HEK293 (cell line): ENCODE results near the gene ARID5A.

ENCODE experiments used
- CTCF ChIA-PET: fragments of 350-600 bp; formaldehyde crosslinking; extraction: SDS; loops from one replicate; lab custom pipeline; 2021; ENCODE audit warnings: antibody characterized with exemption; lab: Yijun Ruan, JAX
- POLR2A ChIA-PET: fragments of 300-600 bp; formaldehyde crosslinking; extraction: SDS; loops from one replicate; lab custom pipeline; 2020; ENCODE audit warnings: antibody characterized with exemption, inconsistent platforms; lab: Yijun Ruan, JAX
- H3K27ac ChIP-seq: fragments of 200-500 bp; sonication (Bioruptor generic); 2 replicates; pipeline ENCODE4 v1.5.1; 2014; ENCODE audit warnings: low read depth, low read length, control low read depth, inconsistent platforms; ENCODE audit errors: extremely low read depth
- H3K36me3 ChIP-seq, 2 experiments: fragments of 200-500 bp in 1 of 2; sonication (Bioruptor generic) in 1 of 2; 1 replicate in 1 of 2; 2 replicates in 1 of 2; pipeline ENCODE4 v1.5.1; 2014 to 2017; ENCODE audit warnings: inconsistent platforms in 2 of 2, low read length in 2 of 2; ENCODE audit not compliant: control insufficient read depth in 2 of 2, insufficient read depth in 1 of 2
- H3K4me1 ChIP-seq: fragments of 200-500 bp; sonication (Bioruptor generic); 2 replicates; pipeline ENCODE4 v1.5.1; 2014; ENCODE audit warnings: mild to moderate bottlenecking, low read length, inconsistent platforms; ENCODE audit not compliant: control insufficient read depth, insufficient read depth
- H3K4me3 ChIP-seq: 2 replicates; pipeline ENCODE4 v1.5.1; 2011; ENCODE audit warnings: low read depth, mild to moderate bottlenecking, control low read depth, low read length, moderate library complexity
- H3K9me3 ChIP-seq: fragments of 200-500 bp; sonication (Bioruptor generic); 2 replicates; pipeline ENCODE4 v1.5.1; 2014; ENCODE audit warnings: low read depth, low read length, inconsistent platforms; ENCODE audit not compliant: control insufficient read depth, insufficient read depth
- KLF7 ChIP-seq: fragments of 450-650 bp; formaldehyde crosslinking; IDR thresholded peaks from 2 replicates; pipeline ENCODE4 v1.5.1; 2016; ENCODE audit warnings: missing biosample characterization, missing genetic modification characterization, borderline replicate concordance
- SALL2 ChIP-seq: fragments of 450-650 bp; formaldehyde crosslinking; IDR thresholded peaks from 2 replicates; pipeline ENCODE4 v1.5.0; 2017; ENCODE audit warnings: missing biosample characterization, mild to moderate bottlenecking, missing genetic modification characterization, borderline replicate concordance
- SP2 ChIP-seq: fragments of 450-650 bp; formaldehyde crosslinking; IDR thresholded peaks from 2 replicates; pipeline ENCODE4 v1.5.1; 2016; ENCODE audit warnings: missing biosample characterization, missing genetic modification characterization
- SP7 ChIP-seq: fragments of 450-650 bp; formaldehyde crosslinking; IDR thresholded peaks from 2 replicates; pipeline ENCODE4 v1.5.1; 2016; ENCODE audit warnings: missing biosample characterization, missing genetic modification characterization
- YY1 ChIP-seq: fragments of 450-650 bp; formaldehyde crosslinking; IDR thresholded peaks from 2 replicates; pipeline ENCODE4 v1.5.1; 2018; ENCODE audit warnings: missing biosample characterization, missing genetic modification characterization
- ZBTB7A ChIP-seq: fragments of 450-650 bp; formaldehyde crosslinking; IDR thresholded peaks from 2 replicates; pipeline ENCODE4 v1.5.1; 2016; ENCODE audit warnings: low read depth, missing biosample characterization, missing genetic modification characterization
- ZIC2 ChIP-seq: fragments of 450-650 bp; formaldehyde crosslinking; IDR thresholded peaks from 2 replicates; pipeline ENCODE4 v1.5.1; 2016; ENCODE audit warnings: missing biosample characterization, missing genetic modification characterization
- ZNF146 ChIP-seq: fragments of 450-650 bp; formaldehyde crosslinking; IDR thresholded peaks from 2 replicates; pipeline ENCODE4 v1.5.1; 2016; ENCODE audit warnings: missing biosample characterization, missing genetic modification characterization
- ZNF16 ChIP-seq: fragments of 450-650 bp; formaldehyde crosslinking; IDR thresholded peaks from 2 replicates; pipeline ENCODE4 v1.5.1; 2016; ENCODE audit warnings: low read depth, missing biosample characterization, missing genetic modification characterization
- ZNF175 ChIP-seq: fragments of 450-650 bp; formaldehyde crosslinking; IDR thresholded peaks from 2 replicates; pipeline ENCODE4 v1.5.1; 2016; ENCODE audit warnings: missing biosample characterization, missing genetic modification characterization
- ZNF202 ChIP-seq: fragments of 450-650 bp; formaldehyde crosslinking; IDR thresholded peaks from 2 replicates; pipeline ENCODE4 v1.5.1; 2016; ENCODE audit warnings: missing biosample characterization, missing genetic modification characterization, borderline replicate concordance
- ZNF280C ChIP-seq: fragments of 450-650 bp; formaldehyde crosslinking; IDR thresholded peaks from 2 replicates; pipeline ENCODE4 v1.5.1; 2016; ENCODE audit warnings: missing biosample characterization, missing genetic modification characterization
- ZNF335 ChIP-seq: fragments of 450-650 bp; formaldehyde crosslinking; conservative IDR thresholded peaks from 2 replicates; pipeline ENCODE4 v1.5.1; 2016; ENCODE audit warnings: missing biosample characterization, missing genetic modification characterization
- ZNF513 ChIP-seq: fragments of 450-650 bp; IDR thresholded peaks from 2 replicates; pipeline ENCODE4 v1.5.1; 2018; ENCODE audit warnings: missing biosample characterization, missing genetic modification characterization
- ZNF530 ChIP-seq: fragments of 450-650 bp; formaldehyde crosslinking; IDR thresholded peaks from 2 replicates; pipeline ENCODE4 v1.5.1; 2016; ENCODE audit warnings: low read depth, missing biosample characterization, missing genetic modification characterization
- ZNF560 ChIP-seq: fragments of 450-650 bp; formaldehyde crosslinking; IDR thresholded peaks from 2 replicates; pipeline ENCODE4 v1.5.1; 2017; ENCODE audit warnings: missing biosample characterization, missing genetic modification characterization, borderline replicate concordance
- ZNF600 ChIP-seq: fragments of 450-650 bp; formaldehyde crosslinking; IDR thresholded peaks from 2 replicates; pipeline ENCODE4 v1.5.1; 2016; ENCODE audit warnings: missing biosample characterization, missing genetic modification characterization
- ZNF768 ChIP-seq: fragments of 450-650 bp; formaldehyde crosslinking; IDR thresholded peaks from 2 replicates; pipeline ENCODE4 v1.5.1; 2018; ENCODE audit warnings: missing biosample characterization, mild to moderate bottlenecking, missing genetic modification characterization
- ZNF776 ChIP-seq: fragments of 450-650 bp; formaldehyde crosslinking; IDR thresholded peaks from 2 replicates; pipeline ENCODE4 v1.5.0; 2017; ENCODE audit warnings: missing biosample characterization, missing genetic modification characterization, borderline replicate concordance
- ZSCAN16 ChIP-seq: fragments of 450-650 bp; formaldehyde crosslinking; IDR thresholded peaks from 2 replicates; pipeline ENCODE4 v1.5.1; 2016; ENCODE audit warnings: missing biosample characterization, missing genetic modification characterization
- TF ChIP-seq, protein P1 (sequence below): fragments of 450-650 bp; formaldehyde crosslinking; conservative IDR thresholded peaks from 2 replicates; pipeline ENCODE4 v1.5.1; 2016; ENCODE audit warnings: low read depth, missing biosample characterization, missing genetic modification characterization
- TF ChIP-seq, protein P2 (sequence below): fragments of 450-650 bp; formaldehyde crosslinking; IDR thresholded peaks from 2 replicates; pipeline ENCODE4 v1.5.1; 2016; ENCODE audit warnings: missing biosample characterization, missing genetic modification characterization

The ARID5A gene

DNA sequence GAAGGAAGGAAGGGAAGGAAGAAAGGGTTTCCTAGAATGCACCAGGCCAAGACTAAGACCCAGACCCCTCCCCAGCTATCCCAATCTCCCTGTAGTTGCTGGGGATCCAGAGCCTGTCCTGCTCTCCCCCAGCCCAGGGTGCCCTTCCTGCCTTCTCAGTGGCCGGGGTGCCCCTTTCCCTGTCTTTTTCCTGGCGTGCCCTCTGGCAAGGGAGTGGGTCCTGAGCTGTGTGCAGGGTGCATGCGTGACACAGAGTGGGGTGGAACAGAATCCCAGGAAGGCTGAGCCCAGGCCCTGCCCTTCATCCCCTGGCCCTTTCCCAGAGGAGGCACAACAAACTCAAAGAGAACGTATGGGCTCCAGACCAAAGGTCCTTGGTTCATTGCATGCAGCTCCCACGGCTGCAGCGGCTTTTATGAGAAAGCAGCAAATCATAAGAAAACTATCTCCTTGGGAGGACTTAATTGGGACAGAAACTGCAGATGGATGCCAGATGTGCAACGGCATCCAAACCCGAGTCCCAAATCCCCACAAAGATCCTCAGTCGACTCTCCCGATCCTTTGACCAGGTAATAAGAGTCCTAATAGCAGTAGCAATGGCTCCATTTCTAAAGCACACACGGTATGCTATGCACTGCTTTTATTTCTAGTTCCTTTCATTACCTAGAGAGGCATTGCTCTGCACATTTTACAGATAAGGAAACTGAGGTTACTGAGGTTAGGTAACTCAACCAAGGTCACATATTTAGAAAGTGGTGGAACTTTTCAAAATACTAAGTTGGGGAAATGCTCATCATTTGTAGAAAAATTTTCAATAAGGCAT, 12.7 kb upstream of the ARID5A start:
- Histone ChIP-seq H3K27ac (no peak overlapping the region), H3K9me3 (no peaks in the 10 kb centered on the region), H3K36me3 (no peaks in the 10 kb centered on the region), H3K4me1 (no peaks in the 10 kb centered on the region), H3K4me3 (no peak overlapping the region)
- POLR2A ChIA-PET: no interaction called here
- CTCF ChIA-PET: interaction anchor here (0.6 kb wide), 1 partner anchor 58 kb away, joined by 5 read pairs; no protein-coding TSS in a partner anchor
- no peak for TF ChIP-seq ZNF175
- TF ChIP-seq SP2 (tag by site-specific recombination): no peak
- TF ChIP-seq ZBTB7A (tag by site-specific recombination): no peak
- TF ChIP-seq ZNF146 (tag by site-specific recombination): no peak
- no peak for TF ChIP-seq ZIC2
- no peak for TF ChIP-seq ZNF600 (tag by site-specific recombination)
- TF ChIP-seq ZNF560 (tag by site-specific recombination): no peak
- TF ChIP-seq KLF7 (tag by site-specific recombination): no peak
- TF ChIP-seq, protein P1, sequence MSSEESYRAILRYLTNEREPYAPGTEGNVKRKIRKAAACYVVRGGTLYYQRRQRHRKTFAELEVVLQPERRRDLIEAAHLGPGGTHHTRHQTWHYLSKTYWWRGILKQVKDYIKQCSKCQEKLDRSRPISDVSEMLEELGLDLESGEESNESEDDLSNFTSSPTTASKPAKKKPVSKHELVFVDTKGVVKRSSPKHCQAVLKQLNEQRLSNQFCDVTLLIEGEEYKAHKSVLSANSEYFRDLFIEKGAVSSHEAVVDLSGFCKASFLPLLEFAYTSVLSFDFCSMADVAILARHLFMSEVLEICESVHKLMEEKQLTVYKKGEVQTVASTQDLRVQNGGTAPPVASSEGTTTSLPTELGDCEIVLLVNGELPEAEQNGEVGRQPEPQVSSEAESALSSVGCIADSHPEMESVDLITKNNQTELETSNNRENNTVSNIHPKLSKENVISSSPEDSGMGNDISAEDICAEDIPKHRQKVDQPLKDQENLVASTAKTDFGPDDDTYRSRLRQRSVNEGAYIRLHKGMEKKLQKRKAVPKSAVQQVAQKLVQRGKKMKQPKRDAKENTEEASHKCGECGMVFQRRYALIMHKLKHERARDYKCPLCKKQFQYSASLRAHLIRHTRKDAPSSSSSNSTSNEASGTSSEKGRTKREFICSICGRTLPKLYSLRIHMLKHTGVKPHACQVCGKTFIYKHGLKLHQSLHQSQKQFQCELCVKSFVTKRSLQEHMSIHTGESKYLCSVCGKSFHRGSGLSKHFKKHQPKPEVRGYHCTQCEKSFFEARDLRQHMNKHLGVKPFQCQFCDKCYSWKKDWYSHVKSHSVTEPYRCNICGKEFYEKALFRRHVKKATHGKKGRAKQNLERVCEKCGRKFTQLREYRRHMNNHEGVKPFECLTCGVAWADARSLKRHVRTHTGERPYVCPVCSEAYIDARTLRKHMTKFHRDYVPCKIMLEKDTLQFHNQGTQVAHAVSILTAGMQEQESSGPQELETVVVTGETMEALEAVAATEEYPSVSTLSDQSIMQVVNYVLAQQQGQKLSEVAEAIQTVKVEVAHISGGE (tag by site-specific recombination): no peak
- no peak for TF ChIP-seq ZNF776 (tag by site-specific recombination)
- no peak for TF ChIP-seq ZNF513 (tag by site-specific recombination)
- TF ChIP-seq YY1: no peak

DNA sequence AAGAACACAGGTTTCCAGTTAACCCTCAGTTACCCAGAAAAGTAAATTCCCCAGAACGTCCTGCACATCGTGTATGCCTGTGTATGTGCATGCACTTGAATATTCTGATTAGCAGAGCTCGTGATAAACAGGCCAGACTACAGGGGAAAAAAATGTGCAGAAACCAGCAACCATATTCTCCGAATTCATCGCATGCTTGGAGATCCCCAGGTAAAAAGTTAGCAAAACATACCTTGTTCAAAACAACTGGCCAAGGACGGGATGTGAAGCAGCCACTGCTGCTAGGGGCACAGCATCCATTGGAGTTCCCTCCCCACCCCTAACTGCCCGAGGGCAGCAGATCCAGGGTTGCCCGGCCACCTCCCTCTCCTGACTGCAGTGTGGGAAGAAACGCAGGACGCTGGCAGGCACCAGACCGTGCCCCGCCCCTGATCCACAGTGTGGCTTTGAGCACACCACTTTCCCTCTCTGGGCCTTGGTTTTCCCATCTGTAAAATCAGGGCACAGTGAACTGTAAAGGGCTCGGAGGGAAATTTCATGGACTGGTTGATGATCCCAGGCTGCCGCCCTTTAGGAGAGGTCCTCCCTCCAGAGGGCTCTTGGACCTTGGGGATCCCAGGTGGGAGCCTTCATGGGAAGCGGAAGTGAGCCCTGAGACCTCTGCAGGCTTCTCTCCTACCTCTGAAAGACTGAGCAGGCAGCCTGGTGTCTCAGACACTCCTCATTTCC, 11.9 kb upstream of the ARID5A start:
- no peak overlapping the region for H3K27ac ChIP-seq
- no peak for TF ChIP-seq ZNF280C (tag by site-specific recombination)
- TF ChIP-seq ZNF530: no peak
- no peak for TF ChIP-seq ZNF16 (tag by site-specific recombination)
- no peak for TF ChIP-seq ZNF202 (tag by site-specific recombination)
- TF ChIP-seq ZNF335 (tag by site-specific recombination): no peak
- TF ChIP-seq SP7: no peak
- TF ChIP-seq SALL2 (tag by site-specific recombination): no peak
- TF ChIP-seq ZNF768 (tag by site-specific recombination): no peak
- TF ChIP-seq, protein P2, sequence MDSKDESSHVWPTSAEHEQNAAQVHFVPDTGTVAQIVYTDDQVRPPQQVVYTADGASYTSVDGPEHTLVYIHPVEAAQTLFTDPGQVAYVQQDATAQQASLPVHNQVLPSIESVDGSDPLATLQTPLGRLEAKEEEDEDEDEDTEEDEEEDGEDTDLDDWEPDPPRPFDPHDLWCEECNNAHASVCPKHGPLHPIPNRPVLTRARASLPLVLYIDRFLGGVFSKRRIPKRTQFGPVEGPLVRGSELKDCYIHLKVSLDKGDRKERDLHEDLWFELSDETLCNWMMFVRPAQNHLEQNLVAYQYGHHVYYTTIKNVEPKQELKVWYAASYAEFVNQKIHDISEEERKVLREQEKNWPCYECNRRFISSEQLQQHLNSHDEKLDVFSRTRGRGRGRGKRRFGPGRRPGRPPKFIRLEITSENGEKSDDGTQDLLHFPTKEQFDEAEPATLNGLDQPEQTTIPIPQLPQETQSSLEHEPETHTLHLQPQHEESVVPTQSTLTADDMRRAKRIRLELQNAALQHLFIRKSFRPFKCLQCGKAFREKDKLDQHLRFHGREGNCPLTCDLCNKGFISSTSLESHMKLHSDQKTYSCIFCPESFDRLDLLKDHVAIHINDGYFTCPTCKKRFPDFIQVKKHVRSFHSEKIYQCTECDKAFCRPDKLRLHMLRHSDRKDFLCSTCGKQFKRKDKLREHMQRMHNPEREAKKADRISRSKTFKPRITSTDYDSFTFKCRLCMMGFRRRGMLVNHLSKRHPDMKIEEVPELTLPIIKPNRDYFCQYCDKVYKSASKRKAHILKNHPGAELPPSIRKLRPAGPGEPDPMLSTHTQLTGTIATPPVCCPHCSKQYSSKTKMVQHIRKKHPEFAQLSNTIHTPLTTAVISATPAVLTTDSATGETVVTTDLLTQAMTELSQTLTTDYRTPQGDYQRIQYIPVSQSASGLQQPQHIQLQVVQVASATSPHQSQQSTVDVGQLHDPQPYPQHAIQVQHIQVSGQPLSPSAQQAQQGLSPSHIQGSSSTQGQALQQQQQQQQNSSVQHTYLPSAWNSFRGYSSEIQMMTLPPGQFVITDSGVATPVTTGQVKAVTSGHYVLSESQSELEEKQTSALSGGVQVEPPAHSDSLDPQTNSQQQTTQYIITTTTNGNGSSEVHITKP (tag by site-specific recombination): no peak
- TF ChIP-seq ZSCAN16 (tag by site-specific recombination): no peak
- TF ChIP-seq ZNF175: no peak
- TF ChIP-seq ZNF600 (tag by site-specific recombination): no peak
- TF ChIP-seq, all 188 proteins: peak for 0
- Histone ChIP-seq H3K9me3 (no peaks in the 10 kb centered on the region), H3K4me3 (no peak overlapping the region), H3K36me3 (no peaks in the 10 kb centered on the region), H3K4me1 (no peaks in the 10 kb centered on the region)
- CTCF ChIA-PET: interaction anchor here (0.6 kb wide), 1 partner anchor 57 kb away, joined by 5 read pairs; no protein-coding TSS in a partner anchor
- POLR2A ChIA-PET: no interaction called here
